OCI-LY3 (cell line): ENCODE data around the gene SF3A2.

Experiments used
- EZH2phosphoT487 ChIP-seq: fragments of 200-600 bp; shearing (Covaris generic); IDR thresholded peaks from 2 replicates; pipeline ENCODE4 v1.6.1; 2018; ENCODE audit warnings: antibody characterized with exemption, mixed run types, low read depth
- TF ChIP-seq, protein P1 (sequence below): fragments of 200-600, 300-600 bp; sonication (generic); IDR thresholded peaks from 2 replicates; pipeline ENCODE4 v1.5.1; 2014; ENCODE audit warnings: antibody characterized with exemption, low read length, low read depth

DNA sequence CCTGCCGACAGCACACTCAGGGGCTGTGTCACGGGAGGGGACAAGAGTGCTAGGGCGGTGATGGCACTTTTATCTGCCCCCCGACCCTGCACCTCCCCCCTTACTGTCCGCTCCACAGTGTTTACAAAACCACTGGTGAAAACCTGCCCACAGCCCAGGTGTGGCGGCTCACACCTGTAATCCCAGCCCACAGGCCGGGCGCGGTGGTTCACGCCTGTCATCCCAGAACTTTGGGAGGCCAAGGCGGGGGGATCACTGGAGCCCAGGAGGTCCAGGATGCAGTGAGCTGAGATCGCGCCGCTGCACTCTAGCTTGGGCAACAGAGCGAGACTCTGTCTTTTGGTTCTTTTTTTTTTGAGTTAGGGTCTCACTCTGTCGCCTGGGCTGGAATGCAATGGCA lies 59.5 kb downstream of the SF3A2 start:
- TF ChIP-seq, protein P1, sequence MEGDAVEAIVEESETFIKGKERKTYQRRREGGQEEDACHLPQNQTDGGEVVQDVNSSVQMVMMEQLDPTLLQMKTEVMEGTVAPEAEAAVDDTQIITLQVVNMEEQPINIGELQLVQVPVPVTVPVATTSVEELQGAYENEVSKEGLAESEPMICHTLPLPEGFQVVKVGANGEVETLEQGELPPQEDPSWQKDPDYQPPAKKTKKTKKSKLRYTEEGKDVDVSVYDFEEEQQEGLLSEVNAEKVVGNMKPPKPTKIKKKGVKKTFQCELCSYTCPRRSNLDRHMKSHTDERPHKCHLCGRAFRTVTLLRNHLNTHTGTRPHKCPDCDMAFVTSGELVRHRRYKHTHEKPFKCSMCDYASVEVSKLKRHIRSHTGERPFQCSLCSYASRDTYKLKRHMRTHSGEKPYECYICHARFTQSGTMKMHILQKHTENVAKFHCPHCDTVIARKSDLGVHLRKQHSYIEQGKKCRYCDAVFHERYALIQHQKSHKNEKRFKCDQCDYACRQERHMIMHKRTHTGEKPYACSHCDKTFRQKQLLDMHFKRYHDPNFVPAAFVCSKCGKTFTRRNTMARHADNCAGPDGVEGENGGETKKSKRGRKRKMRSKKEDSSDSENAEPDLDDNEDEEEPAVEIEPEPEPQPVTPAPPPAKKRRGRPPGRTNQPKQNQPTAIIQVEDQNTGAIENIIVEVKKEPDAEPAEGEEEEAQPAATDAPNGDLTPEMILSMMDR, result no peak
- TF ChIP-seq EZH2phosphoT487, result no peak
